GM18498 (cell line): ENCODE measurements around the gene TGFBR2.
A peak's percentile ranks its signal among the peaks of the same experiment; 100 is the strongest.

ENCODE experiments used
- ATAC-seq: cut with Tn5 transposase; IDR thresholded peaks from one replicate; pipeline ENCODE4 v1.9.1; 2021; ENCODE audit warnings: mild to moderate bottlenecking, moderate library complexity; ENCODE audit not compliant: unreplicated experiment

The TGFBR2 gene

GRCh38 chr3:30688776-30689641 lies 82.6 kb downstream of the TGFBR2 start:
- ATAC-seq = no peak

DNA sequence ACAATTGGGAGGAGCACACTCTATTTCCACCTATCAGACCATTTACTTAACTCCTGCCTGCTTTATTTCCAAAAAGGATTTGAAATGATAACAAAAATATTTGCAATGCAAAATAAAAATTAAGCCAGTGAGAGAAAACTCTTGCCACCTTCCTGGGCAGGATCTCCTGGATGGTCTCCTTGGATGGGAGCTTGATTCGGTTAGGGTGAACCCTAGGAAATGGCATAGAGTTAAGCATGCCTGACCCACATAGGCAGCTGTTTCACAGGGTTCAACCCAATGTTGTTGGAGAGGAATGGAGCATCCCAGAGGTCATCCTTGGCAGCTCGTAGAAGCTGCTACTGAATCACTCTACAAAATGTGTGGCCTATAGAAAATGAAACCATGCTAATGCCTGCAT lies 83.8 kb downstream of the TGFBR2 start:
- ATAC-seq = no peak

GRCh38 chr3:30691249-30691880 lies 85.0 kb downstream of the TGFBR2 start:
- ATAC-seq = no peak

- no peak for ATAC-seq
These were observed 85.5 kb downstream of the TGFBR2 start for GRCh38 chr3:30691944-30692343.

DNA sequence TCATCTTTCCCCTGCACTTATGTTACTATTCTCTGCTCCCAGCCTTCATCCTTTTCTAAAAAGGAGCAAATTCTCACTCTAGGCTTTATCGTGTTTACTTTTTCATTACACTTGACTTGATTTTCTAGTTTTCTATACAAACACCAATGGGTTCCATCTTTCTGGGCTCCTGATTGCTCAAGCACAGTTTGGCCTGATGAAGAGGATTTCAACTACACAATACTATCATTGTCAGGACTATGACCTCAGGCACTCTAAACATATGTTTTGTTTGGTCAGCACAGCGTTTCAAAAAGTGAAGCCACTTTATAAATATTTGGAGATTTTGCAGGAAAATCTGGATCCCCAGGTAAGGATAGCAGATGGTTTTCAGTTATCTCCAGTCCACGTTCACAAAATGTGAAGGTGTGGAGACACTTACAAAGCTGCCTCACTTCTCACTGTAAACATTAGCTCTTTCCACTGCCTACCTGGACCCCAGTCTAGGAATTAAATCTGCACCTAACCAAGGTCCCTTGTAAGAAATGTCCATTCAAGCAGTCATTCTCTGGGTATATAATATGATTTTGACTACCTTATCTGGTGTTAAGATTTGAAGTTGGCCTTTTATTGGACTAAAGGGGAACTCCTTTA lies 86.2 kb downstream of the TGFBR2 start:
- no peak for ATAC-seq

DNA sequence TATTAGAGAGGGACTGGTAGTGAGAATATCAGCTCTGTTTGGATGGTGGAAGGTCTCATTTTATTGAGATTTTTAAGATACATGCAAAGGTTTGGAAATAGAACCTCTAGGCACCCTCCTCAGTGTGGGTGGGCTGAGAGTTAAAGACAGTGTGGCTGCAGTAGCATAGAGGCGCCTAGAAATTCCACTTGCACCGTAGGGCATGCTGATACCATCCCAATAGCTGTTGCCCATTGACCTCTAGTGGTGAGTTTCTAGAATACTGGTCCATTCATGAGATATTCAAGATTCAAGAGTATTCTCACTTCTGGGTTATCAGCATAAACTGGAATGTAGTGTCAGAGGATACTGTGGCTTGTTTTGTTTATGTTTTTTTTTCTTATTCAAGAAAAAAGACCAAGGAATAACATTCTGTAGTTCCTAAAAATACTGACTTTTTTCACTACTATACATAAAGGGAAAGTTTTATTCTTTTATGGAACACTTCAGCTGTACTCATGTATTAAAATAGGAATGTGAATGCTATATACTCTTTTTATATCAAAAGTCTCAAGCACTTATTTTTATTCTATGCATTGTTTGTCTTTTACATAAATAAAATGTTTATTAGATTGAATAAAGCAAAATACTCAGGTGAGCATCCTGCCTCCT lies 87.2 kb downstream of the TGFBR2 start:
- ATAC-seq = peak; percentile 95

GRCh38 chr3:30694148-30694547 lies 87.7 kb downstream of the TGFBR2 start:
- ATAC-seq = no peak

GRCh38 chr3:30694668-30695067 lies 88.3 kb downstream of the TGFBR2 start:
- no peak for ATAC-seq

GRCh38 chr3:30695302-30696061 lies 89.1 kb downstream of the TGFBR2 start:
- ATAC-seq = no peak

GRCh38 chr3:30696403-30696819 lies 90.0 kb downstream of the TGFBR2 start:
- ATAC-seq = no peak

DNA sequence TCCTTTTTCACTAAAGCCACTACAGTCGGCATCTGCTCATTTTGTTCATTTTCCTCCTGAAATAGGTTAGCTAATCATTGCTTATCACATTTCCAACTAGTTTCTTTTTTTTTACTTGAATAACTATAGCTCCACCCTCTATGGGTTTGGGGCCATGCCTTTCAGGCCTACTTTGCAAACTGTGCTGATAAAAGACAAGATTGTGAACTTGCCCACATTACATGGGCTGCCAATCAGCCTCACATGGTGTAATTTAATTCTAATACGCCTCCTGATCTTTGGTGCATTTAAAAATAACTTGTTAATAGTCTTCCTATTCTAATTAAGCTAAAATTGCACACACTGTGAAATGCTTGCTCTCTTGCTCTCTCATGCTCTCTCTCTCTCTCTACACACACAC lies 90.5 kb downstream of the TGFBR2 start:
- ATAC-seq = no peak

- no peak for ATAC-seq
These were observed 92.1 kb downstream of the TGFBR2 start for GRCh38 chr3:30698549-30698948.

DNA sequence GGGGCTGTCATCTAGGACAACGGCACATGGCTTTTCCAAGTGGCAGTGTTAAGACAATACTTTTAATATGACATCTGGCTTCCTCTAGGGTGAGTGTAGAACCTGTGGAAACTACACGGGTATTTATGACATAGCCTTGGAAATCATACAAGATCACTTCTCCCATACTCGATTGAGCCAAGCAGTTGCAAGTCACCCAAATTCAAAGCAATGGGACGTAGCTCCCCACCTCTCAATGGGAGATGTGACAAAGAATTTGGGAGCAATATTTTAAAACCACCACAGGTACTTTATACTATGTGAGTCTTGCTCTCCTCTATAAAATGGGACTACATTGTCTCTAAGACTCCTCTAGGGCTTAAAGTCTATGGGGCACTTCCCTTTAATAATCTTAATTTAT lies 93.5 kb downstream of the TGFBR2 start:
- ATAC-seq = no peak

DNA sequence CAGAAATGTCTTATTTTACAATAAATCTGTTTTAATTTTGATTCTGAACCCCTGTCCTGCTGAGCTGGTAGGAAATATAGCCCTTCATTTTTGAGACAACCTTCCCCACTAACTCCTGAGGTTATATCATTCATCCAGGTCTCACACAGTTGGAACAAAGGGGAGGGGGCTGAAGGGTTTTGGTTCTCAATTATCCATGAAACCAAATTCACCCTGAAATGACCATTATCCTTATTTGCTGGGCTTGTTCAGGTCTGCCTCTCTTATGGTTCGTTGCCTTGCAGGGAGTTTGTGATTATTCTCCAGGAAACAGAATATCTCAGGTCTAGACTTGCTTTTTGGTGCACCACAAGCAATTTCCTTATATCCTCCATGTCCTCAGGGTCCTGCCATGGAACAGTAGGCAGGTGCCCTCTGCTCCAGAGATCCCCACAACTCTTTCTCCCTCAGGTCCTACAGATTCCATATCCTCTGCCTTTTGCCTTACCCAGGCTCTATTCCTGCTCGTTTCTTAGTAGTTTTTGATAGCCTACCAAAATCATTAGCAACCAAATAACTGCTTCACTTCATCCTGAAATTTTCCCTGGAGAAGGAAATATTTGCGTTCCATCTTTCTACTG lies 94.4 kb downstream of the TGFBR2 start:
- no peak for ATAC-seq

DNA sequence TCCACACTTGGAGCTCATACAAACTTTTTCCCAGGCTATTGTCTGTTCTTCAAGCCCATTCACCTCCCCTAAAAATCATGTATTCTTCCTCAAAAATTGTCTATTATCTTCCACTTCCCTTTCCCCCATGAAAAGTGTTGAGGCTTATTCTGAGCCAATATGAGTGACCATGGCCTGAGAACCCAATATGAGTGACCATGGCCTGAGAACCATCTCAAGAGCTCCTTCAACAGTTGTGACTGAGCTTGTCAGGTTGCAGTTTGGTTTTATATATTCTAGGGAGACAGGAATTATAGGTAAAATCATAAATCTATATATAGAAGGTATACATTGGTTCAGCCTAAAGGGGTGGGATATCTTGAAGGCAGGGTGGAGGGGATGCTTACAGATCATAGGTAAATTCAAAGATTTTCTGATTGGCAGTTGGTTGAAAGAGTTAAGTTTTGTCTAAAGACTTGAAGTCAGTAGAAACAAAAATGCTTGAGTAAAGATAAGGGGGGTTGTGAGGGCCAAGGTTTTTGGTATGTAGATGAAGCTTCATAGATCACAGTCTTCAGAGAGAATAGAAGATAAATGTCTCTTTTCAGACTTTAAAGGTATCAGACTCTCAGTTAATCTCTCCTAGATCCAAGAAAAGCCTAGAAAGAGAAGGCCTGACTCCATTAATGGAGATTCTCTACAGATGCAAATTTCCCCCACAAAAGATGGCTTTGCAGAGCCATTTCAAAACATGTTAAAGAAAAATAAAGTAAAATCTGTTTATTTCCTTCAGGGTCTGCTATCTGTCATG lies 95.8 kb downstream of the TGFBR2 start:
- no peak for ATAC-seq

DNA sequence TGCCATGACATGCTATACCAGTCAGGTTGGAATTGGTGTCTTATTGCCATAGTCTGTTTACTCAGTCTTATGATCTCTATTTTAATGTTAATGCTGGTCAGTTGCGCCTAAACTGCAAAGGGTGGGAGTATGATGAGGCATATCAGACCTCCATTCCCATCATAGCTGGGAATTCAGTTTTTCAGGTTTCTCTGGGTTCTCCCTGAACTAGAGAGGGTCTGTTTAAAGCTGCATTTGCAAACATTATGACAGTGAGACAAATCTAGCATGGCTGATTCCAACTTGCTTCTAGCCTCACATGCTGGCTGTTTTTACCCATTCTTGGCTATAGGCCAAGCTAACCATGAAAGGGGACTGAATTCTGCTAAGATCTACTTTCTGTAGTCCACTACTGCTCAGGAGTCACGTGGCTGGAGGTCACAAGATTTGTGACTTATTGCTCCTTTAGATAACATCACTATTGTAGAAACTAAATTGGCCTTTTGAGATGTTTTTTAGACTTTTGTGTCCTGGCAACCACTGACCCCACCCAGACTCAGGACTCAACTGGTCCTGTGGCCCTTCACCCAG lies 96.5 kb downstream of the TGFBR2 start:
- no peak for ATAC-seq

DNA sequence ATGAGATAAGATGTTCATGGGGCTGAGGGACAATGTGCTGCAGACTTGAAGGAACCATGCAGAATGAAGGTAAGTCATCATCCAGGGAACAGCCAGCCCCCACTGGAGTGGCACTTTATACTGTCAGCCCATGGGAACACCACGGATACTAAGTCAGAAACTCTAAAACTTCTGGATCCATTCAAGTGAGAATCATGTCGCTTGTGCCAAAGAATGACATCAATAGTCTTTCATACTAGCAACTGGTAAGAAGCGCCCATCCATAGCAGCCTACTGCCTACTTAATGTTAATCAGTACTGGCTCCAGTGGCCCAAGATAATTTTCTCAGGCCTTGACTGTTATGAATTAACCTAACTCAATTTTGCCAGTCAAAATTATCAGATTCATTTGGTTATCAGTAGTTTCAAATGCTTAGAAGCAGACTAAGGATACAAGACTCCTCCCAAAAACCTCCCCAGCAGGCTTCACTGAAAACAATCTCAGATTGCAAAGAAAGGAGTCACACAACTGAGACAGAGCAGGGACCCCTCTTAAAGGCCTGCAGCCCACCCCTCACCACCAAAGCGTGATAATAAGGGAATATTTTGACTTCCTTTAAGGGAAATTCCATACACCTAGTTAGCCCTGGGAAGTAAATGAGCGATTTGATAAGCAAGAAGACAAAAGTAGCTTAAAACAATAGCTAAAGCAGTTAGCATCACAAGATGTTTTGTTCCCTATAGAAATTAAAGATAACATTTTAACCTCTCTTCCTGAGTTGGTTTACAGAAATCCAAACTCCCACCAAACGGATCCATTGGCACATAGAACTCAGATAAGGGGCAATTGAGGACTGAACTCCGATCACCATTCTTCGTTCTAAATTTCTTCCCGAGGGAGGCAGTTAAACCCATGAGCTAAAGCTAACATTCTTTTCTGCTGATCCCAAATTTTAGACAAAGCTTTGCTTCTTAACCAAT lies 98.8 kb downstream of the TGFBR2 start:
- no peak for ATAC-seq

- no peak for ATAC-seq
These were observed 101.4 kb downstream of the TGFBR2 start for GRCh38 chr3:30707825-30708224.
